GM12878 (cell line): Measurements from ENCODE around the gene CDK13. TPM values are rescaled to one million over a fixed set of nuclear protein-coding genes. Genes with fewer than 3 reads are reported as not detected.

Source experiments
- BMI1 ChIP-seq: fragments of 450-650 bp; IDR thresholded peaks from 2 replicates; pipeline ENCODE4 v1.6.1; 2016; ENCODE audit warnings: mild to moderate bottlenecking, moderate library complexity, borderline replicate concordance
- CHD1 ChIP-seq: IDR thresholded peaks from 2 replicates; pipeline ENCODE4 v1.6.1; 2012; ENCODE audit warnings: low read depth, low read length, improper control_type of control experiment
- E2F4 ChIP-seq: IDR thresholded peaks from 2 replicates; pipeline ENCODE4 v1.6.1; 2012; ENCODE audit warnings: low read depth, low read length, improper control_type of control experiment
- EP300 ChIP-seq, 2 experiments: fragments of 150-350 bp in 1 of 2; IDR thresholded peaks; 2 replicates each; pipeline ENCODE4 v1.6.1; 2011 to 2012; ENCODE audit warnings: low read depth in 2 of 2, low read length in 2 of 2, borderline replicate concordance in 1 of 2, improper control_type of control experiment in 1 of 2, inconsistent platforms in 1 of 2; ENCODE audit not compliant: control insufficient read depth in 1 of 2
- ESRRA ChIP-seq: IDR thresholded peaks from 2 replicates; pipeline ENCODE4 v1.6.1; 2012; ENCODE audit warnings: mild to moderate bottlenecking, low read length, improper control_type of control experiment
- HSF1 ChIP-seq: fragments of 150-350 bp; IDR thresholded peaks from 2 replicates; pipeline ENCODE4 v1.6.1; 2014; ENCODE audit warnings: mild to moderate bottlenecking, low read depth, low read length
- IKZF2 ChIP-seq, 2 experiments: fragments of 450-650 bp; IDR thresholded peaks; 2 replicates each; pipeline ENCODE4 v1.6.1; 2017; ENCODE audit warnings: mild to moderate bottlenecking in 2 of 2, moderate library complexity in 2 of 2
- MTA2 ChIP-seq: fragments of 450-650 bp; IDR thresholded peaks from 2 replicates; pipeline ENCODE4 v1.6.1; 2016; ENCODE audit warnings: low read depth, mild to moderate bottlenecking, moderate library complexity
- MYB ChIP-seq: fragments of 150-350 bp; IDR thresholded peaks from 2 replicates; pipeline ENCODE4 v1.6.1; 2014; ENCODE audit warnings: mild to moderate bottlenecking, low read depth, low read length, borderline replicate concordance
- NR2F1 ChIP-seq: fragments of 450-650 bp; conservative IDR thresholded peaks from 2 replicates; pipeline ENCODE4 v1.6.1; 2017; ENCODE audit warnings: mild to moderate bottlenecking
- NRF1 ChIP-seq: conservative IDR thresholded peaks from 2 replicates; pipeline ENCODE4 v1.6.1; 2011; ENCODE audit warnings: mild to moderate bottlenecking, low read depth, low read length, improper control_type of control experiment
- SMAD1 ChIP-seq: fragments of 450-650 bp; IDR thresholded peaks from 2 replicates; pipeline ENCODE4 v1.6.1; 2018; ENCODE audit warnings: mild to moderate bottlenecking, low read depth; ENCODE audit not compliant: partially characterized antibody
- SMAD5 ChIP-seq: IDR thresholded peaks from 2 replicates; pipeline ENCODE4 v1.6.1; 2016; ENCODE audit warnings: antibody characterized with exemption, low read depth
- TAF1 ChIP-seq: IDR thresholded peaks from 2 replicates; pipeline ENCODE4 v1.6.1; 2011; ENCODE audit warnings: mild to moderate bottlenecking, low read depth, low read length, borderline replicate concordance
- TCF3 ChIP-seq: IDR thresholded peaks from 2 replicates; pipeline ENCODE4 v1.6.1; 2012; ENCODE audit warnings: low read depth, mild to moderate bottlenecking, low read length, borderline replicate concordance; ENCODE audit not compliant: insufficient read depth
- ZNF217 ChIP-seq: fragments of 450-650 bp; IDR thresholded peaks from 2 replicates; pipeline ENCODE4 v1.6.1; 2017; ENCODE audit warnings: antibody characterized with exemption, mild to moderate bottlenecking
- polyA plus RNA-seq, 11 experiments: library from polyadenylated mRNA; depleted of rRNA in 4 of 11; unstranded in 6 of 11; stranded (reverse) in 5 of 11; fragments of >200 nt; fragmentation: Nextera tagmentation in 4 of 11; fragmentation: Illumina TruSeq in 1 of 11; extraction: Ambion mirVana in 4 of 11; extraction: Trizol in 1 of 11; gene quantifications; 1 replicate in 1 of 11; 2 replicates in 10 of 11; pipeline versions ENCODE4 v1.2.1 to v1.2.3, GENCODE V29; 2011 to 2016; ENCODE audit warnings: inconsistent platforms in 2 of 11, missing spikeins in 2 of 11, low read depth in 1 of 11
- total RNA-seq, 4 experiments: library from RNA; depleted of rRNA in 3 of 4; stranded (reverse); fragments of >200 nt in 3 of 4; fragmentation: Illumina TruSeq in 1 of 4; extraction: Trizol in 1 of 4; gene quantifications; 2 replicates each; pipeline versions ENCODE4 v1.2.1 to v1.2.3, GENCODE V29; 2013 to 2021
- TF ChIP-seq, protein P1 (sequence below): IDR thresholded peaks from 2 replicates; pipeline ENCODE4 v1.6.1; 2011; ENCODE audit warnings: borderline replicate concordance, low read depth, mild to moderate bottlenecking, moderate library complexity, low read length; ENCODE audit not compliant: insufficient read depth, poor library complexity, severe bottlenecking
- TF ChIP-seq, protein P2 (sequence below): IDR thresholded peaks from 2 replicates; pipeline ENCODE4 v1.6.1; 2011; ENCODE audit warnings: borderline replicate concordance, low read depth, mild to moderate bottlenecking, moderate library complexity, mixed read lengths, low read length; ENCODE audit not compliant: insufficient read depth; ENCODE audit errors: extremely low read length
- TF ChIP-seq, protein P3 (sequence below): fragments of 450-650 bp; IDR thresholded peaks from 2 replicates; pipeline ENCODE4 v1.6.1; 2017; ENCODE audit warnings: mild to moderate bottlenecking, moderate library complexity

CDK13 gene
- total and polyA plus RNA-seq, 10 of the 15 experiments (the other 5 are each of a cell fraction or from before 2014, with no cell fraction given) = 10.8 to 44.4 (median 28.0) TPM

DNA sequence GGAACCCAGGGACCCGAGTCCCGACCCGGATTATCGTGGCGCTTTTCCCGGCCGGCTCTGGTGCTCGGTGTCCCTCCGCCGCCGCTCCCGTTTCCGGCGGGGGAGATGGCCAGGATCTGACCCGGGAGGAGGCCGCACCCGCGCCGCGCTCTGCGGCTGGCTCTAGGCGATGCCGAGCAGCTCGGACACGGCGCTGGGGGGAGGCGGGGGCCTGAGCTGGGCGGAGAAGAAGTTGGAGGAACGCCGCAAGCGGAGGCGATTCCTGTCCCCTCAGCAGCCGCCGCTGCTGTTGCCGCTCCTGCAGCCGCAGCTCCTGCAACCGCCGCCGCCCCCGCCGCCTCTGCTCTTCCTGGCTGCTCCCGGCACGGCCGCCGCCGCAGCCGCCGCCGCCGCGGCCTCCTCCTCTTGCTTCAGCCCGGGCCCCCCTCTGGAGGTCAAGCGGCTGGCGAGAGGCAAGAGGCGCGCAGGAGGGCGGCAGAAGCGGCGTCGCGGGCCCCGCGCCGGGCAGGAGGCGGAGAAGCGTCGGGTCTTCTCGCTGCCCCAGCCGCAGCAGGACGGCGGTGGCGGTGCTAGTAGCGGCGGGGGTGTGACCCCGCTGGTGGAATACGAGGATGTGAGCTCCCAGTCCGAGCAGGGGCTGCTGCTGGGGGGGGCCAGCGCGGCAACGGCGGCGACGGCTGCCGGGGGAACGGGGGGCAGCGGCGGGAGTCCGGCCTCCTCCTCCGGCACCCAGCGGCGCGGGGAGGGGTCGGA lies 593 bp downstream of the CDK13 start (continued):
- TF ChIP-seq HSF1 (no peak), SMAD5 (no peak), ZNF217 (no peak), NRF1 (no peak), MTA2 (0 out of 2 replicates have a peak, but pooled peaks have one; percentile 7), BMI1 (no peak), TAF1 (no peak), EP300 (IDR thresholded peaks at IDR 0.05; ENCODE audit: borderline replicate concordance in 1 of 2, control insufficient read depth in 1 of 2, low read depth in 2 of 2, low read length in 2 of 2) (no peak), TCF3 (no peak), CHD1 (no peak), NR2F1 (0 out of 2 replicates have a peak, but pooled peaks have one; percentile 11), IKZF2 (IDR thresholded peaks at IDR 0.05) (peak; percentile 51 to 60; a peak in 2 of 4 replicates), E2F4 (no peak), SMAD1 (no peak), MYB (no peak), ESRRA (no peak)
- TF ChIP-seq, protein P1, sequence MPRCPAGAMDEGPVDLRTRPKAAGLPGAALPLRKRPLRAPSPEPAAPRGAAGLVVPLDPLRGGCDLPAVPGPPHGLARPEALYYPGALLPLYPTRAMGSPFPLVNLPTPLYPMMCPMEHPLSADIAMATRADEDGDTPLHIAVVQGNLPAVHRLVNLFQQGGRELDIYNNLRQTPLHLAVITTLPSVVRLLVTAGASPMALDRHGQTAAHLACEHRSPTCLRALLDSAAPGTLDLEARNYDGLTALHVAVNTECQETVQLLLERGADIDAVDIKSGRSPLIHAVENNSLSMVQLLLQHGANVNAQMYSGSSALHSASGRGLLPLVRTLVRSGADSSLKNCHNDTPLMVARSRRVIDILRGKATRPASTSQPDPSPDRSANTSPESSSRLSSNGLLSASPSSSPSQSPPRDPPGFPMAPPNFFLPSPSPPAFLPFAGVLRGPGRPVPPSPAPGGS = no peak
- TF ChIP-seq, protein P2, sequence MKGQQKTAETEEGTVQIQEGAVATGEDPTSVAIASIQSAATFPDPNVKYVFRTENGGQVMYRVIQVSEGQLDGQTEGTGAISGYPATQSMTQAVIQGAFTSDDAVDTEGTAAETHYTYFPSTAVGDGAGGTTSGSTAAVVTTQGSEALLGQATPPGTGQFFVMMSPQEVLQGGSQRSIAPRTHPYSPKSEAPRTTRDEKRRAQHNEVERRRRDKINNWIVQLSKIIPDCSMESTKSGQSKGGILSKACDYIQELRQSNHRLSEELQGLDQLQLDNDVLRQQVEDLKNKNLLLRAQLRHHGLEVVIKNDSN = no peak
- TF ChIP-seq, protein P3, sequence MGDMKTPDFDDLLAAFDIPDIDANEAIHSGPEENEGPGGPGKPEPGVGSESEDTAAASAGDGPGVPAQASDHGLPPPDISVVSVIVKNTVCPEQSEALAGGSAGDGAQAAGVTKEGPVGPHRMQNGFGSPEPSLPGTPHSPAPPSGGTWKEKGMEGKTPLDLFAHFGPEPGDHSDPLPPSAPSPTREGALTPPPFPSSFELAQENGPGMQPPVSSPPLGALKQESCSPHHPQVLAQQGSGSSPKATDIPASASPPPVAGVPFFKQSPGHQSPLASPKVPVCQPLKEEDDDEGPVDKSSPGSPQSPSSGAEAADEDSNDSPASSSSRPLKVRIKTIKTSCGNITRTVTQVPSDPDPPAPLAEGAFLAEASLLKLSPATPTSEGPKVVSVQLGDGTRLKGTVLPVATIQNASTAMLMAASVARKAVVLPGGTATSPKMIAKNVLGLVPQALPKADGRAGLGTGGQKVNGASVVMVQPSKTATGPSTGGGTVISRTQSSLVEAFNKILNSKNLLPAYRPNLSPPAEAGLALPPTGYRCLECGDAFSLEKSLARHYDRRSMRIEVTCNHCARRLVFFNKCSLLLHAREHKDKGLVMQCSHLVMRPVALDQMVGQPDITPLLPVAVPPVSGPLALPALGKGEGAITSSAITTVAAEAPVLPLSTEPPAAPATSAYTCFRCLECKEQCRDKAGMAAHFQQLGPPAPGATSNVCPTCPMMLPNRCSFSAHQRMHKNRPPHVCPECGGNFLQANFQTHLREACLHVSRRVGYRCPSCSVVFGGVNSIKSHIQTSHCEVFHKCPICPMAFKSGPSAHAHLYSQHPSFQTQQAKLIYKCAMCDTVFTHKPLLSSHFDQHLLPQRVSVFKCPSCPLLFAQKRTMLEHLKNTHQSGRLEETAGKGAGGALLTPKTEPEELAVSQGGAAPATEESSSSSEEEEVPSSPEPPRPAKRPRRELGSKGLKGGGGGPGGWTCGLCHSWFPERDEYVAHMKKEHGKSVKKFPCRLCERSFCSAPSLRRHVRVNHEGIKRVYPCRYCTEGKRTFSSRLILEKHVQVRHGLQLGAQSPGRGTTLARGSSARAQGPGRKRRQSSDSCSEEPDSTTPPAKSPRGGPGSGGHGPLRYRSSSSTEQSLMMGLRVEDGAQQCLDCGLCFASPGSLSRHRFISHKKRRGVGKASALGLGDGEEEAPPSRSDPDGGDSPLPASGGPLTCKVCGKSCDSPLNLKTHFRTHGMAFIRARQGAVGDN = no peak; the same call in 1 of the 2 replicates
